ENCODE measurements around the gene ENPP6. TPM values are rescaled to one million over a fixed set of nuclear protein-coding genes. Genes with fewer than 3 reads are reported as not detected.

Gene ENPP6
- total RNA-seq, 1 donor from 2014 or later = not detected

GRCh38 chr4:184198190-184198589 lies 19.5 kb downstream of the ENPP6 start:
- H3K27me3 Mint-ChIP-seq (ENCODE audit: unreplicated experiment) = peaks cover 3% of the 10 kb centered on the region

DNA sequence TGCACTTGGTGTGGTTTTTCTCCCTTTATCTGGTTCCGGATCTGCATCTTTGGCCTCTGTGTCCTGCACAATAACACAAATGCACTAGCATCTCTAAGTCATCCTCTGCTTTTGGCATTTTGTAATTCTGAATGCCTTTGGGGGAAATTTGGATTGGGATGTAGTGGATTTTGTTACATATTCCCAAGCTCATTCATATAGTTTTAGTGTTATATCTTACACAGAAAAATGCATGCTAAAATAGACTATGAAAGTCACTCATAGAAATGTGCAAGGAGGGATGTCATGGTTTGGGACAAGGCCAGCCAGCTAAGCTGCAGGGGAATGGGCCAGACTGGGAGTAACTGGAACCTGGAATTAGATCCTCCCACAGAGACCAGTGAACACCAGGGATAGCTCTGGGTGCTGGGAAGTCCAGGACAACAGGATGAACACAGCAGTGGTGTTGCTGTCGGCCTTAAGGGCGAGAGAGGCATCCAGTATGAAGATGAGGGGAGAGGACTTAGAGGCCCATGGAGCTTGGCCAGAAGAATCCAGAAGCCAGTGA lies 20.1 kb downstream of the ENPP6 start:
- no peak for TF ChIP-seq CTCF (IDR thresholded peaks at IDR 0.05)
- Mint-ChIP-seq H3K27ac (ENCODE audit: unreplicated experiment) (no peak overlapping the region), H3K4me3 (ENCODE audit: unreplicated experiment) (no peak overlapping the region), H3K27me3 (ENCODE audit: unreplicated experiment) (peaks cover 3% of the 10 kb centered on the region), H3K4me1 (ENCODE audit: unreplicated experiment) (no peaks in the 10 kb centered on the region), H3K36me3 (ENCODE audit: unreplicated experiment) (no peaks in the 10 kb centered on the region), H3K9me3 (ENCODE audit: unreplicated experiment) (no peaks in the 10 kb centered on the region)
- no peak for DNase-seq (ENCODE audit: extremely low spot score, unreplicated experiment)

More at GRCh38 chr4:184198190-184198589, 19.5 kb downstream of the ENPP6 start:
- H3K4me3 Mint-ChIP-seq (ENCODE audit: unreplicated experiment) = no peak overlapping the region
- H3K36me3 Mint-ChIP-seq (ENCODE audit: unreplicated experiment) = no peaks in the 10 kb centered on the region
- H3K27ac Mint-ChIP-seq (ENCODE audit: unreplicated experiment) = no peak overlapping the region
- TF ChIP-seq CTCF (IDR thresholded peaks at IDR 0.05) = no peak
- H3K4me1 Mint-ChIP-seq (ENCODE audit: unreplicated experiment) = no peaks in the 10 kb centered on the region
- no peak for DNase-seq (ENCODE audit: extremely low spot score, unreplicated experiment)
- H3K9me3 Mint-ChIP-seq (ENCODE audit: unreplicated experiment) = no peaks in the 10 kb centered on the region

- H3K4me1 Mint-ChIP-seq (ENCODE audit: unreplicated experiment) = no peaks in the 10 kb centered on the region
- DNase-seq (ENCODE audit: extremely low spot score, unreplicated experiment) = no peak
- H3K36me3 Mint-ChIP-seq (ENCODE audit: unreplicated experiment) = no peaks in the 10 kb centered on the region
- no peaks in the 10 kb centered on the region for H3K9me3 Mint-ChIP-seq (ENCODE audit: unreplicated experiment)
- H3K27ac Mint-ChIP-seq (ENCODE audit: unreplicated experiment) = no peak overlapping the region
- peaks cover 6% of the 10 kb centered on the region for H3K27me3 Mint-ChIP-seq (ENCODE audit: unreplicated experiment)
- H3K4me3 Mint-ChIP-seq (ENCODE audit: unreplicated experiment) = no peak overlapping the region
- TF ChIP-seq CTCF (IDR thresholded peaks at IDR 0.05) = no peak
Observed at GRCh38 chr4:184196730-184197385, 20.8 kb downstream of the ENPP6 start.

DNA sequence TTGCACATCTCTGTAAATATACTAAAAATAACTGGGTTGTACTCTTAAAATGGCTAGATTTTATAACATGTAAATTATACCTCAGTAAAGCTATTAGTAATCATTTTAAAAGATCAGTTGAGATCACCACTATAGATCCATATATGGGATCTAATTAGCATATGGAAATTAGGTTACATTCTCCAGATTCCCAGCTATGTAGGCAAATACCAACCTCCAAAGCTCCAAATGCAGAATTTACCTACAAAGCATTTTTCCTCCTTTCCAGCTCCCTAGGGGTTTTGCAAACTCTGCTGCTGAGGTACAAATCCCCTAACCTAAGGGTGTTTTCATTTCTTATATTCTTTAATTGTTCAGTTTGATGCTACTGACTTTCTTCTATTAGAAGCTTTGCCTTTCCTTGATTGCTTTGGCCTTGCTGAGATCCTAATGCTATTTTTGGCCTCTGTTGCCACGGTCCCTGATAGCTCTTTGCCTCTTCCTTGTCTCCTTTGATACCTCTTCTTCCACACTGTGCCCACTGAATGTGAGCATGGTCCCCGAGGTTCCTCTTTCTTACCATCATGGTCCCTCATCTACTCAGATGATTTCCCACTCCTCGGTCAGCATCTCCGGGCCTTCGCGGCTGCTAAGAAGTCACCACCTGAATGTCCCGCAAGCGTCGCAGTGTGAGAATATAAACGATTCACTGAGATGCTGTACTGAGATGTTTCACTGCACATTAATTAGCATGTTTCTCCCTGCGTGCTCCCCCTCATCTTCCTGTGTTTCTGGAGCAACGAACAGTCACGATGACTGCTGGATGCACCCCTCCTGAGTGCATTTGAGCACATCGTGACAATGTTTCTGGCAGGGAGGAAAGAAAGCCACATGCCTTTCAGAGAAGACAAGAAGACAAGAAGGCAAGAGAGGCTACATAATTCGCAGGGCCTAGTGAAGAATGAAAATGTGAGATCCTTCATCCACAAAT lies 23.8 kb downstream of the ENPP6 start:
- no peaks in the 10 kb centered on the region for H3K36me3 Mint-ChIP-seq (ENCODE audit: unreplicated experiment)
- no peak overlapping the region for H3K27ac Mint-ChIP-seq (ENCODE audit: unreplicated experiment)
- H3K9me3 Mint-ChIP-seq (ENCODE audit: unreplicated experiment) = no peaks in the 10 kb centered on the region
- no peaks in the 10 kb centered on the region for H3K4me1 Mint-ChIP-seq (ENCODE audit: unreplicated experiment)
- H3K4me3 Mint-ChIP-seq (ENCODE audit: unreplicated experiment) = no peak overlapping the region
- H3K27me3 Mint-ChIP-seq (ENCODE audit: unreplicated experiment) = peaks cover 6% of the 10 kb centered on the region
- no peak for DNase-seq (ENCODE audit: extremely low spot score, unreplicated experiment)
- no peak for TF ChIP-seq CTCF (IDR thresholded peaks at IDR 0.05)

GRCh38 chr4:184192933-184193332 lies 24.7 kb downstream of the ENPP6 start:
- H3K27me3 Mint-ChIP-seq (ENCODE audit: unreplicated experiment) = peaks cover 6% of the 10 kb centered on the region
- DNase-seq (ENCODE audit: extremely low spot score, unreplicated experiment) = no peak
- no peaks in the 10 kb centered on the region for H3K9me3 Mint-ChIP-seq (ENCODE audit: unreplicated experiment)
- no peak overlapping the region for H3K4me3 Mint-ChIP-seq (ENCODE audit: unreplicated experiment)
- no peak for TF ChIP-seq CTCF (IDR thresholded peaks at IDR 0.05)
- no peak overlapping the region for H3K27ac Mint-ChIP-seq (ENCODE audit: unreplicated experiment)
- no peaks in the 10 kb centered on the region for H3K36me3 Mint-ChIP-seq (ENCODE audit: unreplicated experiment)
- H3K4me1 Mint-ChIP-seq (ENCODE audit: unreplicated experiment) = no peaks in the 10 kb centered on the region

Data from osteocyte (in vitro differentiated cells).